Inflammatory macrophage treated with lipopolysaccharide for 1 hour (primary cell): ENCODE measurements around the gene SYTL1.

Source experiments
- DNase-seq, 2 donors: peaks; one replicate each; pipeline ENCODE4 v3.0.0-alpha.2; 2020 to 2022

The SYTL1 gene

GRCh38 chr1:27391511-27392095 lies 49.8 kb downstream of the SYTL1 start:
- DNase-seq = no peak

- DNase-seq = peak; percentile 71 to 88
Measured at GRCh38 chr1:27392096-27392777, 50.4 kb downstream of the SYTL1 start, which contains the start of gene GPR3. TSS of gene GPR3 (plus strand) at chr1:27392622. CDS start at chr1:27393799, 1,177 bp downstream.

GRCh38 chr1:27392778-27393635 lies 51.2 kb downstream of the SYTL1 start:
- DNase-seq = no peak

GRCh38 chr1:27393641-27394281 lies 51.9 kb downstream of the SYTL1 start:
- no peak for DNase-seq

DNA sequence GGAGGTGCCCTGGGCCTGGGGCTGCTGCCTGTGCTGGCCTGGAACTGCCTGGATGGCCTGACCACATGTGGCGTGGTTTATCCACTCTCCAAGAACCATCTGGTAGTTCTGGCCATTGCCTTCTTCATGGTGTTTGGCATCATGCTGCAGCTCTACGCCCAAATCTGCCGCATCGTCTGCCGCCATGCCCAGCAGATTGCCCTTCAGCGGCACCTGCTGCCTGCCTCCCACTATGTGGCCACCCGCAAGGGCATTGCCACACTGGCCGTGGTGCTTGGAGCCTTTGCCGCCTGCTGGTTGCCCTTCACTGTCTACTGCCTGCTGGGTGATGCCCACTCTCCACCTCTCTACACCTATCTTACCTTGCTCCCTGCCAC lies 52.4 kb downstream of the SYTL1 start:
- DNase-seq = no peak

DNA sequence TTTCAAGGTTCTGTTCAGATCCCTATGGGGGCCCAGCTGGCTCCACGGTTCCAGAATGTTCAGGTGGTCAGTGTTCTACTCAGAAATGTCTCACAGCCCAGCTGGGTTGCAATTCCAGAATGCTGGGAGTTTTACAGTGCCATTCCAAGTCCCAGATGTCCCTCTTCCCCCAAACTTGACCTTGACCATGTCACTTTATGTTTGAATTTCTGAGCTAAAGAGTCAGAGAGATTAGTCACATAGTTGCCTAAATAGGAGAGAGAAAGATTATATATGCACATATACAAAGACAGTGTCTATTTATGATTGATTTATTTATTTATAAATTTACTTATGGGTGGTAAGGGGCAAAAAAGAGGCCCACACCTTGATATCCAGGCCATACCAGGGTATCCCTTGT lies 53.1 kb downstream of the SYTL1 start:
- no peak for DNase-seq

GRCh38 chr1:27395441-27396195 lies 53.8 kb downstream of the SYTL1 start:
- peak; percentile 49 to 84 for DNase-seq

DNA sequence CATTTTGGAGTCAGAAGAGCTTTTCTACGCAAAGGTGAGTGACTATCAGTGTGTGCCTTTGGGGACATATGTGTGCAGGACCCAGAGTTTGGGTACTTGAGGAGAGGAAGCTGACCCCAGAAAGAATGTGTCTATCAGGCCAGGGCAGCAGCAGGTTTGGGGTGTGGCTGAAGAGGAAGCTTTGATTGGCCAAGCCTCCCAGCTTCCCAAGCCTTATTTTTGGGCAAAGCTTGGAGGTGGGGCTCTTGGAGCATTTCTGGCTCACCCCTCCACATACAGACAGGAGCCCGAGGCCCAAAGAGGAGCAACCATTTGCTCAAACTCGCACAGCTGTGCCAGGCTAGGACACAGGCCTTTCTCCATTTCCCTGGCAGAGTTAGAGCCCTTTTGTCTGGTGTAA lies 55.3 kb downstream of the SYTL1 start:
- no peak for DNase-seq

GRCh38 chr1:27397749-27398148 lies 55.9 kb downstream of the SYTL1 start:
- no peak for DNase-seq

GRCh38 chr1:27398405-27399149 lies 56.8 kb downstream of the SYTL1 start:
- DNase-seq = no peak

DNA sequence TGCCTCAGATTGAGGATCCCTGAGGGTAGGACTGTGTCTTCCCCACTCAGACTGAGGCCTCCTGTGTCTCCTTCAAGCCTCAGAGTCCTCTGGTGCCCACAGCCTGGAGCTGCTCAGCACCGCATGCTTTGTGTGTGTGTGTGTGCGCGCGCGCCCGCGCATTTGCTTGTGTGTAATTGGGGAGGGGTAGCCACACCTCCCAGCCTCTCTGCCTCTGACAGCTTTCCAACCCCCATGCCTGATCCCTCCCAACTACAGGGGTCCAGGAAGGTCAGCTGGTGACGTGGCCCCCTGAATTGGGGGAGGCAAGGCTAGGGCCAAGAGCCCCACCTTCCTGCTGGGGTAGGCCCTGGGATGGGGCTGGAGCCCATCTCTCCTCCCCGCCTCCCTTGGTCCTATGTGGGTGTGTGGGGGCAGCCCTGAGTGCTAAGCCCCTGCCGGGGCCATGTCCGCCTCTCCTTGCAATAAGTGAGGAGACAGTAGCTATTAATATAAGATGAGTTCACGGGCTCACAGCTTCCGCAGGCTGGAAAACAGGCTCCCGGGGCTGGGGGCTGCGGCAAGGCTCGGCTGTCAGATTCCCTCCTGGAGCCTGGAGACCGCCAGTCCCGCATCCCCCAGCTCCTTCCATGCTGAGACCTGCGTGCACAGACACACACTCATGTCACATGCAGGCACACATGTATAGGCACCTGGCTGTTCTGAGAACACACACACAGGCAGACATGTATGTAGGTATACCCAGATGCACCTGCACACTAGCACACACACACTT lies 57.6 kb downstream of the SYTL1 start:
- DNase-seq = no peak

DNA sequence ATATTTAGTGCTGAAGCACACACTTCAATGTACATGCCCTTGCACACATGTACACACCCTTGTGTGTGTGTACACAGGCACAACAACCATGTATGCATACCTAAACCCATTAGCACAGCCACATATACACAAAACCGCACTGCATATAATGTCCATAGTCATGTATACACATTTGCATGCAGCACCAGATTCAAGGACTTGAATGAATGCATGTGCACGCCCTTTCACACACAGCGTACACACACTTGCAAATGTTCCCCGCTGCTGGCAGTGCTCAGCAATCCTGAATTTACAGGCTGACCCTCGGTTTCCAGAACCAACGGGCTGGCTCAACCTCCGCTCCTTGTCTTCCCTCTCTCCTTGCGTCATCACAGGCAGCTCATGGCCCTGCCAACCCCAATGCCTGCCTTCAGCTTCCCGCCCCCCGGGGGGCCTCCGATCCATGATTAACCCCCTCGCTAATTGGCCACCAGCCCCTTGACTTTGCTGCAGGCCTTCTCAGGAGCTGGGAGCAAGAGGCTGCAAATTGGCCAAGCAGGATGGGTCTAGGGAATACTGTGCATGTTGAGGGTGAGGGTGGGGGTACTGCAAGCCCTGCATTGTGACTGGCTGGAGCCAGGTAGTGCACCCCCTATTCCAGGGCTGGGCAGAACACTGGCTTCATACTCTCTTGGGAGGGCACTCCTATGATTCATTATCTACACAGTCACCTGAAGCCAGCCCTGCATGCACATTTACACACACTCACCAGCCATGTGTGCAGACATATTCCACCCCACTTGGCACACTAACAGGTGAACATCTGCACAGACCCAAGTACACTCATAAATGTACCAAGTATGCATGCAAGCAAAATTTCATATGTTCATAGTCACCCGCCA lies 58.5 kb downstream of the SYTL1 start:
- DNase-seq = no peak

GRCh38 chr1:27400963-27401341 lies 59.1 kb downstream of the SYTL1 start:
- no peak for DNase-seq

GRCh38 chr1:27402349-27402754 lies 60.5 kb downstream of the SYTL1 start:
- DNase-seq = peak; percentile 56 to 66

GRCh38 chr1:27403065-27403726 lies 61.4 kb downstream of the SYTL1 start:
- peak in 1 of 2 donors; percentile 46 for DNase-seq
